Sigmoid colon (tissue), 7 donors: ENCODE data around the gene FEN1. TPM values are rescaled to one million over a fixed set of nuclear protein-coding genes. Genes with fewer than 3 reads are reported as not detected.

Experiments
- DNase-seq: peaks from one replicate; pipeline ENCODE4 v3.0.0-alpha.2; 2019
- H3K27ac ChIP-seq, 4 donors: fragments of 200-600 bp; sonication (generic); one replicate each; pipeline ENCODE4 v1.5.1; 2016 to 2019; ENCODE audit warnings: mild to moderate bottlenecking in 1 of 4
- H3K27me3 ChIP-seq, 3 donors: fragments of 200-600 bp; sonication (generic); one replicate each; pipeline ENCODE4 v1.5.1; 2019; ENCODE audit warnings: mild to moderate bottlenecking in 1 of 3
- H3K36me3 ChIP-seq, 4 donors: fragments of 200-600 bp; sonication (generic); one replicate each; pipeline ENCODE4 v1.5.1; 2016 to 2019
- H3K4me1 ChIP-seq, 4 donors: fragments of 200-600 bp; sonication (generic); one replicate each; pipeline ENCODE4 v1.5.1; 2017 to 2019
- H3K4me3 ChIP-seq, 4 donors: fragments of 200-600 bp; sonication (generic); one replicate each; pipeline ENCODE4 v1.5.1; 2017 to 2019; ENCODE audit warnings: mild to moderate bottlenecking in 2 of 4, moderate library complexity in 1 of 4
- H3K9me3 ChIP-seq, 4 donors: fragments of 200-600 bp in 3 of 4; sonication (generic) in 3 of 4; one replicate each; pipeline versions ENCODE4 v1.5.1 to v1.6.1; 2013 to 2019
- EP300 ChIP-seq, 4 donors: sonication (generic); formaldehyde crosslinking; IDR thresholded peaks; one replicate each; pipeline ENCODE4 v1.6.1; 2017; ENCODE audit warnings: antibody characterized with exemption in 4 of 4
- POLR2A ChIP-seq, 2 donors: fragments of 450-650 bp; IDR thresholded peaks; one replicate each; pipeline ENCODE4 v1.6.1; 2016; ENCODE audit warnings: antibody characterized with exemption in 2 of 2, mild to moderate bottlenecking in 2 of 2, moderate library complexity in 2 of 2
- POLR2AphosphoS5 ChIP-seq, 4 donors: sonication (generic); formaldehyde crosslinking; IDR thresholded peaks; one replicate each; pipeline ENCODE4 v1.6.1; 2017; ENCODE audit warnings: antibody characterized with exemption in 4 of 4
- WGBS, 2 donors: extraction: QIAGEN DNeasy Blood & Tissue Kit; methylation state at CpG; one replicate each; pipeline ENCODE4 v1.1.7; 2013; 5-methylcytosine and 5-hydroxymethylcytosine counted together
- intact Hi-C: fragments of 100-400 bp; cut with DNase I; formaldehyde crosslinking; loops from one replicate; pipeline ENCODE4 v1.15.1; 2023
- polyA plus RNA-seq, 3 donors: library from polyadenylated mRNA; stranded (reverse); fragments of 200-250 nt; gene quantifications; one replicate each; pipeline ENCODE4 v1.2.3, GENCODE V29; 2013
- total RNA-seq, 4 donors: library from RNA; depleted of rRNA; stranded (reverse); fragments of >200 nt; gene quantifications; one replicate each; pipeline ENCODE4 v1.1.0, GENCODE V29; 2016
- TF ChIP-seq, protein P1 (sequence below), 4 experiments: fragments of 450-650 bp in 3 of 4; fragments of 200-600 bp in 1 of 4; IDR thresholded peaks; one replicate each; pipeline ENCODE4 v1.5.1; 2016 to 2019; ENCODE audit warnings: antibody characterized with exemption in 4 of 4, mild to moderate bottlenecking in 3 of 4, moderate library complexity in 2 of 4
- donor health status: healthy with polysubstance abuse.
- donor health status: Bipolar disorder and iron deficiency.
- donor health status: healthy.

The FEN1 gene
- total and polyA plus RNA-seq, 7 donors = 4.2 to 39.1 (median 7.5) TPM

DNA sequence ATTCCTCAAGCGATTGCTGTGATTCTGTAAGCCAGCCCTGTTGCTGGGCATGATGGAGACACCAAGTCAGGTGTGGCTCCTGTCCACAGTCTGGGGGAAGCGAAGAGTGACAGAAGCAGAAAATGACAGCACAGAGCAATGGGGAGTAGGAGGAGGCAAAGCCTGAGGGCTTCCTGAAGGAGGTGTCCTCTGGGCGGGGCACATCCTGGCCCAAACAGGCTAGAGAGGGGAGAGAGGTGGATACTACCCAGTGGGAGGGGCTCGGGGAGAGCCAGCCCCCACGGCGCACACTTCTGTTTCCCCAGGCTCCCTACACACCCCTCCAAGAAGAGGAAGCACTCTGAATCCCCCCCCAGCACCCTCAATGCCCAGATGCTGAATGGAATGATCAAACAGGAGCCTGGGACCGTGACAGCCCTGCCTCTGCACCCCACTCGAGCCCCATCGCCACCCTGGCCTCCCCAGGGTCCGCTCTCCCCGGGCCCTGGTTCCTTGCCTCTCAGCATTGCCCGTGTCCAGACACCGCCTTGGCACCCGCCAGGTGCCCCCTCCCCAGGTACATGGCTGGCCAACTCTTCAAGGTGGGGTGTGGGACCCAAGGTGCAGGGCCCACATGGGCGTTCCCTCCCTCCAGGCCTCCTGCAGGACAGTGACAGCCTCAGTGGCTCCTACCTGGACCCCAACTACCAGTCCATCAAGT is 21.4 kb upstream of the FEN1 start:
- Histone ChIP-seq H3K4me3 (no peak overlapping the region), H3K27me3 (peaks cover 0 to 11% (median 0%) of the 10 kb centered on the region in 3 donors), H3K27ac (no peak overlapping the region), H3K9me3 (no peaks in the 10 kb centered on the region), H3K36me3 (no peaks in the 10 kb centered on the region), H3K4me1 (no peaks in the 10 kb centered on the region)
- DNase-seq = no peak
- TF ChIP-seq, protein P1, sequence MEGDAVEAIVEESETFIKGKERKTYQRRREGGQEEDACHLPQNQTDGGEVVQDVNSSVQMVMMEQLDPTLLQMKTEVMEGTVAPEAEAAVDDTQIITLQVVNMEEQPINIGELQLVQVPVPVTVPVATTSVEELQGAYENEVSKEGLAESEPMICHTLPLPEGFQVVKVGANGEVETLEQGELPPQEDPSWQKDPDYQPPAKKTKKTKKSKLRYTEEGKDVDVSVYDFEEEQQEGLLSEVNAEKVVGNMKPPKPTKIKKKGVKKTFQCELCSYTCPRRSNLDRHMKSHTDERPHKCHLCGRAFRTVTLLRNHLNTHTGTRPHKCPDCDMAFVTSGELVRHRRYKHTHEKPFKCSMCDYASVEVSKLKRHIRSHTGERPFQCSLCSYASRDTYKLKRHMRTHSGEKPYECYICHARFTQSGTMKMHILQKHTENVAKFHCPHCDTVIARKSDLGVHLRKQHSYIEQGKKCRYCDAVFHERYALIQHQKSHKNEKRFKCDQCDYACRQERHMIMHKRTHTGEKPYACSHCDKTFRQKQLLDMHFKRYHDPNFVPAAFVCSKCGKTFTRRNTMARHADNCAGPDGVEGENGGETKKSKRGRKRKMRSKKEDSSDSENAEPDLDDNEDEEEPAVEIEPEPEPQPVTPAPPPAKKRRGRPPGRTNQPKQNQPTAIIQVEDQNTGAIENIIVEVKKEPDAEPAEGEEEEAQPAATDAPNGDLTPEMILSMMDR (IDR thresholded peaks at IDR 0.05) = no peak
- TF ChIP-seq POLR2A (IDR thresholded peaks at IDR 0.05) (no peak), POLR2AphosphoS5 (IDR thresholded peaks at IDR 0.05) (no peak), EP300 (IDR thresholded peaks at IDR 0.05) (no peak)
- WGBS, 2 donors = 90 to 92% methylated on average over 15 of the region's 15 CpGs
- intact Hi-C loops = no loop called here

DNA sequence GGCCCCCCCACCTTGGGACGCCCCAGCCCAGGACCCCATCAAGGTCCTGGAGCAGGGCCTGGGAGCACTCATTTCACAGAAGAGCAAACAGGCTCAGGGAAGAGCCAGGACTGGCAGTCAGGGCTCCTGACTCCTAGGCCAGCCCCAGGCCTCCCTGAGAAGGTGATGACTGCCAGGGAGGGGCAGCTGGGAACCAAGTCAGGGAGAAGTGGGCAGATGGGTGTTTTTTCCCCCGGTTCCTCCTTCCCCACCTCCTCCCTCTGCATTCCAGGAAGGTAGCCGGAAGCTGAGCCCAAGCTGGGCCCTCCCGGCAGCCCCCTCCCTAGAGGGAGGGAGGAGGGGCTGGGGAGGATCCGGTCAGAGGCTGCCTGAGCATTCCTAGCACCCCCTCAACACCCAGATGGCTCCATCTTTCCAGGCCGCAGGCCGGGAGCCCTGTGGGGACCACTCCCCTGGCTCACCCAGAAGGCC is 20.7 kb upstream of the FEN1 start:
- peaks cover 0 to 3% (median 1%) of the 10 kb centered on the region in 4 donors for H3K4me1 ChIP-seq
- 81% methylated on average over 7 of the region's 7 CpGs for WGBS, 2 donors
- TF ChIP-seq EP300 (IDR thresholded peaks at IDR 0.05) = no peak
- TF ChIP-seq POLR2AphosphoS5 (IDR thresholded peaks at IDR 0.05) = no peak
- TF ChIP-seq POLR2A (IDR thresholded peaks at IDR 0.05) = no peak
- TF ChIP-seq, protein P1 (IDR thresholded peaks at IDR 0.05) = no peak
- no peaks in the 10 kb centered on the region for H3K36me3 ChIP-seq
- H3K9me3 ChIP-seq = no peaks in the 10 kb centered on the region
- H3K4me3 ChIP-seq = no peak overlapping the region
- DNase-seq = no peak
- H3K27ac ChIP-seq = no peak overlapping the region
- intact Hi-C loops = no loop called here
- peaks cover 0 to 14% (median 0%) of the 10 kb centered on the region in 3 donors for H3K27me3 ChIP-seq

DNA sequence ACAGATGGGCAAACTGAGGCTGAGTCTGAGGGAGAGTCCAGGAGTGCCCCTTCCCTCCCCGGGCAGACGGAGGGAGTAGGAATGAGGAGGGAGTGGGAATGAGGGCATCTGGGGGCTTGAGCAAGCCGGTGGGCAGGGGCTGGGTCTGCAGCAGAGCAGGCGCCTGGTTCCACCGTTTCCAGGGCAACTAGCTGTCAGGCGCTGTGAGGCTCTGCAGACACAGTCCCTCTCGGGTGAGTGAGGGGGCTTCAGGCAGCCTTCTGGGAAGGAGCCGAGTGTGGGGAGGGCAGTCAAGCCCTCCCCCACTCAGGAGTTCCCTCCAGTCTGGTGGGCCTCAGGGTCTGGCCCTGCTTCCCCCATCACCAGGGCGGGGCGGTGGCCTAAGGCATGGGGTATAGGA is 19.4 kb upstream of the FEN1 start:
- Histone ChIP-seq H3K27me3 (peaks cover 0 to 20% (median 0%) of the 10 kb centered on the region in 3 donors), H3K4me1 (peaks cover 0 to 11% (median 9%) of the 10 kb centered on the region in 4 donors), H3K4me3 (no peak overlapping the region), H3K27ac (no peak overlapping the region), H3K36me3 (no peaks in the 10 kb centered on the region), H3K9me3 (no peaks in the 10 kb centered on the region)
- TF ChIP-seq, protein P1 (IDR thresholded peaks at IDR 0.05) = no peak
- no peak for TF ChIP-seq EP300 (IDR thresholded peaks at IDR 0.05)
- TF ChIP-seq POLR2A (IDR thresholded peaks at IDR 0.05) = no peak
- TF ChIP-seq POLR2AphosphoS5 (IDR thresholded peaks at IDR 0.05) = no peak
- DNase-seq = no peak
- WGBS, 2 donors = 82 to 89% methylated on average over 10 of the region's 10 CpGs
- intact Hi-C loops = no loop called here

DNA sequence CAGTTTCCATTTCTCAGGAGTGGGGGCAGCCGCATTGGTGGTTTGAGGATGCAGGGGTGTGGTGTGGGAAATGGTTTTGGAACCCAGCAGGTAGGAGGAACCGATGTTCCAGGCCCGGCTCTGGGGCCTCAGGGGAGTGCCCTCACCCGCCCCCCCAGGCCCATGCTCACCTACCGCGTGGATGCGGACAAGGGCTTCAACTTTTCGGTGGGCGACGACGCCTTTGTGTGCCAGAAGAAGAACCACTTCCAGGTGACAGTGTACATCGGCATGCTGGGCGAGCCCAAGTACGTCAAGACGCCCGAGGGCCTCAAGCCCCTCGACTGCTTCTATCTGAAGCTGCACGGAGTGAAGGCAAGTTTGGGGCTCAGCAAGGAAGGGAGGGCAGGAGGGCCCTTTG is 18.9 kb upstream of the FEN1 start:
- H3K4me1 ChIP-seq = peaks cover 0 to 11% (median 9%) of the 10 kb centered on the region in 4 donors

More for the DNA sequence above, 18.9 kb upstream of the FEN1 start:
- DNase-seq = no peak
- no peaks in the 10 kb centered on the region for H3K36me3 ChIP-seq
- intact Hi-C loops = no loop called here
- H3K27me3 ChIP-seq = peaks cover 0 to 19% (median 0%) of the 10 kb centered on the region in 3 donors
- H3K27ac ChIP-seq = no peak overlapping the region
- 92 to 93% methylated on average over 18 of the region's 18 CpGs for WGBS, 2 donors
- no peak overlapping the region for H3K4me3 ChIP-seq
- no peak for TF ChIP-seq POLR2A (IDR thresholded peaks at IDR 0.05)
- no peak for TF ChIP-seq EP300 (IDR thresholded peaks at IDR 0.05)
- TF ChIP-seq POLR2AphosphoS5 (IDR thresholded peaks at IDR 0.05) = no peak
- TF ChIP-seq, protein P1 (IDR thresholded peaks at IDR 0.05) = no peak
- H3K9me3 ChIP-seq = no peaks in the 10 kb centered on the region
